ENCODE results near the gene WIPF3.
"Not testable (repeated sequence)": the region's sequence is repeated elsewhere in the genome, so short reads cannot be mapped to it uniquely, and the experiment has no call there.

The WIPF3 gene

DNA sequence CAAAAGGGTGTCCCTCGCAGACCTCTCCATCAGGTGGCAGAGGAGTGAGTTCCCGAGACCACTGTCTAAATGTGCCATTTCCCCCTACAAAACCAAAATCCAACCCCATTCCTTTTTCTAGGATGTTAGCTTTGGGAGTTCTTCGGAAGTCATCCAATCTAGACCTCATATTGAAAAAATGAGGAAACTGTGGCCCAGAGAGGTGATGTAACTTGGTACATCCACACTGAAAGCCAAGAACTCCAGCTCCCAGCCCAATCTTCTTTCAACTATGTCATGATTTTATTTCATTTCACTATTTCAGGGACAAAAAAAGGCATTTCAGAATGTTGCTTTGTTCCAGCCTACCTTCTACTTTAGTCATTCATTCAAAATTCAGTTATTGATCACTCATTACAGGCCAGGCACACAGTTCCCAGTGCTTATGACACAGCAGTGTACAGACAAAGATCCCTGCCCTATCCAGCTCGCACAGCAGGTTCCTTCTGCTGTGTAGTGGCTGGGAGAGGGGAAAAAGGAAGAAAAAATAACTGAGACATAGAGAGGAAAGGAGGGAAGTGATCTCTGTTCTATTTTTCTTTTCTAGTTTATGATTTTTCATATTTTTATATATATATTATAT is 147.5 kb downstream of the WIPF3 start:
- no peak overlapping the region for H3K4me3 ChIP-seq (replicated peaks; ENCODE audit: low read depth, low read length)
- no peak for TF ChIP-seq CTCF (IDR thresholded peaks at IDR 0.05; ENCODE audit: low read length, missing control alignments)

GRCh38 chr7:29955075-29955792 is 148.9 kb downstream of the WIPF3 start:
- no peak for TF ChIP-seq CTCF (IDR thresholded peaks at IDR 0.05; ENCODE audit: low read length, missing control alignments)
- no peak overlapping the region for H3K4me3 ChIP-seq (replicated peaks; ENCODE audit: low read depth, low read length)
- no peak for DNase-seq (ENCODE audit: low read depth)

More for the DNA sequence above, 147.5 kb downstream of the WIPF3 start:
- DNase-seq (ENCODE audit: low read depth): peak; percentile 33

DNA sequence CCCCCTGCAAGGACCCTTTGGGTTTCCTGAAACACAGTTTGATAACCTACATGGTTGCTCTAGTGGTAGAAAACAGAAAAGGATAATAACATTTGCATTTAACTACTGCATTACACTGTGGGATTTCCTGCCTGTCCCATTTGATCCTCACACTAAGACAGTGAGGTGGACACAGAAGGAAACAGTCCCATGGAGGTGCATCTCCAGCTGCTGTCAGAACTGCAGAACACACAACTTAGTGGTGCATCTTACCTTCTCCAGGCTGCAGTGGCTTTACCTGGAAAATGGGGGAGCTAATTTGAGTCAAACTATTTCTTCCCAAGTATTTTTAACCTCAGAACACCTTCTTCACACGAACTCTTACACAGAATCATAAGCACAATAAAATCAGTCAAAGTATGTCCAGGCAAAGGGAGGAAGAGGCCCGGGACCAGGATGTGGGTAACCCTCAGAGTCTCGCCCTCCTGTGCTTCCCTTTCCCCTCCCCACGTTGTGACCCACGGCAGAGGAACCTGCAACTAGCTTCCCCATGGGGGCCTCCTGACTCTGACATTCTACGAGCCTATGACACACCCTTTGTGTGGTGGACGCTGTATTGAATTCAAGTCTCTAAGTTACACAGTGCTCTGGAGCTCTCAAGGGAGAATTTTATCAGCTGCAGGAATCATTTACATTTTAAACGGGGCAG is 149.6 kb downstream of the WIPF3 start:
- no peak for TF ChIP-seq CTCF (IDR thresholded peaks at IDR 0.05; ENCODE audit: low read length, missing control alignments)
- no peak for DNase-seq (ENCODE audit: low read depth)
- H3K4me3 ChIP-seq (replicated peaks; ENCODE audit: low read depth, low read length): no peak overlapping the region

DNA sequence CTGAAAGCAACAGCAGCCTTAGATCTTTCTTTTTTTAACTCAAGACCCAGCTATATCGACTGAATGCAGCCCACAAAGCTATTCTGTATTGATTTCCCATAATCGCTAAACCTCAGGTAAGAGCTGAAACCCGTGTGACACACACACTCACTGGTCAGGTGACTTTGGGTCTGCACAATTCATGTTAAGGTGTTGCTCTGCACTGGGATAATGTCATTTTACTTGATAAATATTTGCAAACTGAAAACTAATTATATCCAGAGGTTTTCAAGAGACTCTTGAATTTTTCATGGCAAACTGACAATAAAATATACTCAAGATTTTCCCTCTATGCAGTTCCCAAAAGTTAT is 150.2 kb downstream of the WIPF3 start:
- H3K4me3 ChIP-seq (replicated peaks; ENCODE audit: low read depth, low read length): no peak overlapping the region
- TF ChIP-seq CTCF (IDR thresholded peaks at IDR 0.05; ENCODE audit: low read length, missing control alignments): no peak
- no peak for DNase-seq (ENCODE audit: low read depth)

DNA sequence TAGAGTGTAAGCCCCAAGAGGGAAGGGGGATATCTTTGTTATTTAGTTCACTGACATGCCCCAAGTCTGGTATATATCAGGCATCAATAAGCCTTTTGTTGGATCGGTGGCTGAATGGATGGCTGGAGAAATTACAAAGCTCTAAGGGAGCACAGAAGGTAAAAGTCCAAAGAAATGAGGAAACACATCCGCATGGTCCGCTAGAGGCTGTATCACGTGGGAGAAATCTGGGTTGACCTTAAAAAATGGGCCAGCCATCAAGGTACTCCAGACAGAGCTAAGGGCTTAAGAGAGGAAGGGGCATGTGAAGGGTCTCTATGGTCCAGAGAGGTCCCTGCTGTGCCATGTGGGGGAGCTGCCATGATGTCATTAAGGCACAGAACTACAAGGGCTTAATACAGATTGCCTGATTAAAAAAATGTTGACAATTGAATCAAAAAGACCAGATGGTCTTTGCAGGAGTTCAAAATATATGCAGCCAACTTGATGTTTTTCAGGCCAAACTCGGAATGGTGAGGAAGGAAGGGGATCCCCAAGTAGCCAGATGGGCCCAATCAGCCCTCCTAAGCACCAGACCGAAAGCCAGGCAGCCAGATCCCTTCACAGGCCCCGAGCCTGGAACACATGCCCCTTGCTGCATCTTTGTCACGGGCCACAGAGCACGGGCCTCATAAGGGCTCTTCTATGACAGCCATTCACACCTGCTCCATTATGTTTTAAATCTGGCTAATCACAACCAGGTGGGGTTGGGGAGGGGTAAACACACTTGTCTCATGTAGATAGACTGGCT is 151.4 kb downstream of the WIPF3 start:
- no peak for TF ChIP-seq CTCF (IDR thresholded peaks at IDR 0.05; ENCODE audit: low read length, missing control alignments)
- no peak overlapping the region for H3K4me3 ChIP-seq (replicated peaks; ENCODE audit: low read depth, low read length)
- no peak for DNase-seq (ENCODE audit: low read depth)

GRCh38 chr7:29958667-29959358 is 152.5 kb downstream of the WIPF3 start:
- no peak for DNase-seq (ENCODE audit: low read depth)
- TF ChIP-seq CTCF (IDR thresholded peaks at IDR 0.05; ENCODE audit: low read length, missing control alignments): no peak
- no peak overlapping the region for H3K4me3 ChIP-seq (replicated peaks; ENCODE audit: low read depth, low read length)

GRCh38 chr7:29961611-29962010 is 155.3 kb downstream of the WIPF3 start:
- DNase-seq (ENCODE audit: low read depth): not testable (repeated sequence)

More at GRCh38 chr7:29961611-29962010, 155.3 kb downstream of the WIPF3 start:
- not testable (repeated sequence) for H3K4me3 ChIP-seq (replicated peaks; ENCODE audit: low read depth, low read length)
